H1 (cell line): ENCODE measurements around the gene RASGRP3. TPM values are rescaled to one million over a fixed set of nuclear protein-coding genes. Genes with fewer than 3 reads are reported as not detected.

ENCODE experiments used
- CTCF ChIA-PET: fragments of 300-600 bp; sonication (Branson Sonifier 250); formaldehyde crosslinking; loops from one replicate; lab custom pipeline; 2021; ENCODE audit not compliant: partially characterized antibody; lab: Charles Lee
- POLR2A ChIA-PET: fragments of 300-600 bp; sonication (Branson Sonifier 250); formaldehyde crosslinking; loops from one replicate; lab custom pipeline; 2021; ENCODE audit warnings: inconsistent platforms; ENCODE audit not compliant: partially characterized antibody; lab: Charles Lee
- DNase-seq, 2 experiments: peaks; one replicate each; pipeline versions ENCODE4 v3.0.0 to v3.0.0-alpha.2; 2010 to 2022; ENCODE audit warnings: low spot score in 2 of 2, low read depth in 1 of 2, mixed read lengths in 1 of 2
- FAIRE-seq: peaks from 2 replicates; lab custom pipeline; 2011; peaks lifted over from hg19 to GRCh38; lab: Jason Lieb, UNC
- H2AFZ ChIP-seq: 2 replicates; pipeline ENCODE4 v1.8.1; 2012; ENCODE audit warnings: low read length, inconsistent platforms
- H2AK5ac ChIP-seq: 2 replicates; pipeline ENCODE4 v1.6.1; 2013; ENCODE audit warnings: low read depth, low read length
- H2BK120ac ChIP-seq: replicated peaks from 2 replicates; pipeline ENCODE3; 2013; ENCODE audit warnings: low read depth, low read length, inconsistent platforms
- H2BK12ac ChIP-seq: 2 replicates; pipeline ENCODE4 v1.6.1; 2013; ENCODE audit warnings: low read depth, low read length
- H2BK15ac ChIP-seq: 2 replicates; pipeline ENCODE4 v1.6.1; 2013; ENCODE audit warnings: low read length
- H2BK20ac ChIP-seq: 2 replicates; pipeline ENCODE4 v1.6.1; 2013; ENCODE audit warnings: low read length
- H2BK5ac ChIP-seq: 2 replicates; pipeline ENCODE4 v1.6.1; 2013; ENCODE audit warnings: low read depth, low read length
- H3K14ac ChIP-seq: 2 replicates; pipeline ENCODE4 v1.6.1; 2013; ENCODE audit warnings: inconsistent platforms; ENCODE audit not compliant: insufficient read length
- H3K18ac ChIP-seq: 2 replicates; pipeline ENCODE4 v1.6.1; 2013; ENCODE audit warnings: low read length; ENCODE audit errors: extremely low read depth
- H3K23ac ChIP-seq: 2 replicates; pipeline ENCODE4 v1.6.1; 2013; ENCODE audit warnings: inconsistent platforms; ENCODE audit not compliant: insufficient read length
- H3K23me2 ChIP-seq: 2 replicates; pipeline ENCODE4 v1.6.1; 2013; ENCODE audit warnings: low read depth, low read length
- H3K27ac ChIP-seq: 2 replicates; pipeline ENCODE4 v1.6.1; 2011; ENCODE audit warnings: low read depth, low read length, inconsistent platforms
- H3K27me3 ChIP-seq, 4 experiments: replicated peaks in 1 of 4; 1 replicate in 1 of 4; 2 replicates in 3 of 4; pipeline versions ENCODE4 v1.6.1 to v1.8.1; 2011 to 2013; ENCODE audit warnings: low read length in 3 of 4, mild to moderate bottlenecking in 3 of 4, inconsistent platforms in 2 of 4, mixed read lengths in 2 of 4, moderate library complexity in 1 of 4; ENCODE audit not compliant: control insufficient read depth in 3 of 4, insufficient read depth in 3 of 4; ENCODE audit errors: extremely low read depth in 1 of 4
- H3K36me3 ChIP-seq, 4 experiments: 2 replicates each; pipeline versions ENCODE4 v1.6.1 to v1.8.1; 2011 to 2013; ENCODE audit warnings: mild to moderate bottlenecking in 4 of 4, low read length in 3 of 4, moderate library complexity in 2 of 4, control low read depth in 1 of 4, inconsistent platforms in 1 of 4; ENCODE audit not compliant: insufficient read depth in 4 of 4, control insufficient read depth in 2 of 4
- H3K4ac ChIP-seq: replicated peaks from 2 replicates; pipeline ENCODE3; 2013; ENCODE audit warnings: low read length, low read depth, mixed read lengths, inconsistent platforms; ENCODE audit not compliant: insufficient read length
- H3K4me1 ChIP-seq, 4 experiments: replicated peaks in 1 of 4; 1 replicate in 1 of 4; 2 replicates in 3 of 4; pipeline versions ENCODE4 v1.6.1 to v1.8.1; 2011 to 2013; ENCODE audit warnings: low read length in 3 of 4, inconsistent platforms in 2 of 4, mixed read lengths in 1 of 4; ENCODE audit not compliant: insufficient read depth in 4 of 4, control insufficient read depth in 3 of 4
- H3K4me2 ChIP-seq, 2 experiments: 2 replicates each; pipeline versions ENCODE4 v1.6.1 to v1.8.1; 2011 to 2013; ENCODE audit warnings: low read depth in 2 of 2, low read length in 2 of 2, control low read depth in 1 of 2, inconsistent platforms in 1 of 2, mild to moderate bottlenecking in 1 of 2; ENCODE audit not compliant: insufficient read depth in 1 of 2
- H3K4me3 ChIP-seq, 4 experiments: fragments of 200-600, 300-600 bp in 1 of 4; sonication (generic), shearing (Covaris generic), sonication (Bioruptor Twin) in 1 of 4; 2 replicates each; pipeline versions ENCODE4 v1.5.1 to v1.8.1; 2011 to 2016; ENCODE audit warnings: low read length in 4 of 4, low read depth in 3 of 4, control low read depth in 2 of 4, inconsistent platforms in 2 of 4, mild to moderate bottlenecking in 2 of 4, mixed read lengths in 1 of 4, moderate library complexity in 1 of 4; ENCODE audit not compliant: insufficient read depth in 2 of 4; ENCODE audit errors: extremely low read depth in 1 of 4
- H3K56ac ChIP-seq: replicated peaks from 2 replicates; pipeline ENCODE3; 2013; ENCODE audit warnings: low read depth, mild to moderate bottlenecking, mixed read lengths, low read length, inconsistent platforms; ENCODE audit not compliant: insufficient read length
- H3K79me1 ChIP-seq: 2 replicates; pipeline ENCODE4 v1.6.1; 2013; ENCODE audit warnings: low read depth, low read length, control low read depth
- H3K79me2 ChIP-seq, 2 experiments: 2 replicates each; pipeline versions ENCODE4 v1.6.1 to v1.8.1; 2012 to 2013; ENCODE audit warnings: low read length in 2 of 2, mild to moderate bottlenecking in 2 of 2, inconsistent platforms in 1 of 2; ENCODE audit not compliant: insufficient read depth in 2 of 2, control insufficient read depth in 1 of 2
- H3K9ac ChIP-seq, 4 experiments: replicated peaks in 1 of 4; 1 replicate in 1 of 4; 2 replicates in 3 of 4; pipeline versions ENCODE4 v1.6.1 to v1.8.1; 2011 to 2013; ENCODE audit warnings: low read depth in 3 of 4, low read length in 3 of 4, control low read depth in 2 of 4, mild to moderate bottlenecking in 2 of 4, moderate library complexity in 2 of 4, inconsistent platforms in 1 of 4; ENCODE audit errors: extremely low read depth in 1 of 4
- H3K9me3 ChIP-seq, 2 experiments: 2 replicates each; pipeline versions ENCODE4 v1.6.1 to v1.8.1; 2012 to 2013; ENCODE audit warnings: mild to moderate bottlenecking in 2 of 2, moderate library complexity in 2 of 2, control low read depth in 1 of 2, inconsistent platforms in 1 of 2, low read depth in 1 of 2, low read length in 1 of 2, mixed read lengths in 1 of 2; ENCODE audit not compliant: insufficient read depth in 2 of 2
- H4K20me1 ChIP-seq, 2 experiments: replicated peaks in 1 of 2; 2 replicates each; pipeline versions ENCODE3 to v1.8.1; 2011 to 2013; ENCODE audit warnings: inconsistent platforms in 2 of 2, low read length in 2 of 2, mild to moderate bottlenecking in 1 of 2; ENCODE audit not compliant: insufficient read depth in 2 of 2, control insufficient read depth in 1 of 2
- H4K5ac ChIP-seq: 2 replicates; pipeline ENCODE4 v1.6.1; 2013; ENCODE audit warnings: low read length, low read depth, mixed read lengths, inconsistent platforms; ENCODE audit not compliant: insufficient read length
- H4K8ac ChIP-seq: 2 replicates; pipeline ENCODE4 v1.8.0; 2013; ENCODE audit warnings: mild to moderate bottlenecking, moderate library complexity, low read length, inconsistent platforms; ENCODE audit not compliant: insufficient read depth; ENCODE audit errors: extremely low read depth
- H4K91ac ChIP-seq: replicated peaks from 2 replicates; pipeline ENCODE3; 2013; ENCODE audit warnings: low read length, mixed read lengths, inconsistent platforms; ENCODE audit not compliant: insufficient read length
- BRCA1 ChIP-seq: IDR thresholded peaks from 2 replicates; pipeline ENCODE4 v1.6.1; 2012; ENCODE audit warnings: low read depth, low read length, improper control_type of control experiment
- CTBP2 ChIP-seq: IDR thresholded peaks from 2 replicates; pipeline ENCODE4 v1.7.0; 2011; ENCODE audit warnings: borderline replicate concordance, mild to moderate bottlenecking, moderate library complexity, mixed read lengths, low read length; ENCODE audit not compliant: insufficient read depth, insufficient read length
- KDM1A ChIP-seq: fragments of 200-600, 300-600 bp; sonication (generic); IDR thresholded peaks from 2 replicates; pipeline ENCODE4 v1.7.1; 2016; ENCODE audit warnings: mild to moderate bottlenecking, low read length, borderline replicate concordance
- KDM4A ChIP-seq: IDR thresholded peaks from one replicate; pipeline ENCODE4 v1.7.1; 2012; ENCODE audit warnings: low read depth, mild to moderate bottlenecking, moderate library complexity, low read length, inconsistent platforms; ENCODE audit not compliant: severe bottlenecking
- KDM5A ChIP-seq: fragments of 200-600 bp; IDR thresholded peaks from 2 replicates; pipeline ENCODE4 v1.7.1; 2012; ENCODE audit warnings: mild to moderate bottlenecking, low read length, inconsistent platforms, mixed read lengths
- SP1 ChIP-seq: IDR thresholded peaks from 2 replicates; pipeline ENCODE4 v1.6.1; 2011; ENCODE audit warnings: low read depth, low read length
- SP4 ChIP-seq: IDR thresholded peaks from 2 replicates; pipeline ENCODE4 v1.6.1; 2012; ENCODE audit warnings: low read length, inconsistent platforms
- TEAD4 ChIP-seq: IDR thresholded peaks from 2 replicates; pipeline ENCODE4 v1.6.1; 2012; ENCODE audit warnings: low read depth, low read length, inconsistent platforms, mixed read lengths
- YY1 ChIP-seq: IDR thresholded peaks from 2 replicates; pipeline ENCODE4 v1.6.1; 2011; ENCODE audit warnings: low read depth, mild to moderate bottlenecking, low read length
- WGBS, 2 experiments: shearing (Covaris generic) in 1 of 2; methylation state at CpG; one replicate each; pipeline versions ENCODE4 v1.1.6 to v1.1.7; 2013 to 2015; ENCODE audit warnings: low lambda C conversion rate in 2 of 2, mixed read lengths in 2 of 2, inconsistent platforms in 1 of 2, low coverage in 1 of 2, missing lambda C conversion rate in 1 of 2; ENCODE audit not compliant: insufficient replicate concordance in 2 of 2, insufficient coverage in 1 of 2, insufficient read length in 1 of 2; ENCODE audit errors: extremely low coverage in 1 of 2, missing lambda C conversion rate in 1 of 2; 5-methylcytosine and 5-hydroxymethylcytosine counted together
- polyA plus RNA-seq, 7 experiments: library from polyadenylated mRNA; depleted of rRNA in 3 of 7; stranded (reverse) in 5 of 7; unstranded in 2 of 7; fragments of >200 nt in 5 of 7; fragments of 200-250 nt in 2 of 7; gene quantifications; 1 replicate in 5 of 7; 2 replicates in 1 of 7; 4 replicates in 1 of 7; pipeline versions ENCODE4 v1.2.1 to v1.2.3, GENCODE V29; 2011 to 2013; ENCODE audit warnings: missing spikeins in 2 of 7, mixed read lengths in 2 of 7
- total RNA-seq: library from RNA; stranded (reverse); fragmentation: NEBNext Ultra II Directional; extraction: Animal tissue kit (Norgen Biotek cat#: 25700); gene quantifications from 2 replicates; pipeline ENCODE4 v1.2.1, GENCODE V29; 2021
- TF ChIP-seq, protein P1 (sequence below), 3 experiments: IDR thresholded peaks; 1 replicate in 2 of 3; 2 replicates in 1 of 3; pipeline versions ENCODE4 v1.5.1 to v1.6.1; 2011; ENCODE audit warnings: low read length in 3 of 3, mild to moderate bottlenecking in 3 of 3, inconsistent platforms in 2 of 3, low read depth in 1 of 3, moderate library complexity in 1 of 3; ENCODE audit not compliant: insufficient read depth in 1 of 3; ENCODE audit errors: control extremely low read depth in 1 of 3

RASGRP3 gene
- total and polyA plus RNA-seq, 2 of the 8 experiments (the other 6 are each of a cell fraction or from before 2014, with no cell fraction given) = 0.06 TPM; not detected in 1

DNA sequence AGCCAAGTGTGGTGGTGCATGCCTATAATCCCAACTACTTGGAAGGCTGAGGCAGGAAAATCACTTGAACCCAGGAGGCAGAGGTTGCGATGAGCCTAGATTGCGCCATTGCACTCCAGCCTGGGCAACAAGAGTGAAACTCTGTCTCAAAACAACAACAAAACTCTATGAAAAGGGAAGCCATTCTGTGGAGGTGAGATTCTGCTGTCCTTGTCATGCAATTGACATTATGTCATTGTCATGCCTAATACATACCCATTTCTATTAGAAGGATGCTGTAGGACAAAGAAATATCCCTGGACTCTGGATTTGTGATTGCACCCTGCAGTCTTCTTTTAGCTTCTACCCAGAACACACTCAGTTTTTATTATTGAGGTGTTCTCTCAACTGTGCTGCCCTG is 8.6 kb downstream of the RASGRP3 start:
- no peaks in the 10 kb centered on the region for H3K4me1 ChIP-seq
- no peaks in the 10 kb centered on the region for H4K20me1 ChIP-seq
- no peak overlapping the region for H2BK12ac ChIP-seq
- no peak overlapping the region for H4K91ac ChIP-seq
- WGBS, 2 experiments = 100% methylated on average over 2 of the region's 2 CpGs; no CpG with 5 or more reads in 1 of the 2 experiments
- TF ChIP-seq TEAD4 = no peak
- TF ChIP-seq, protein P1, sequence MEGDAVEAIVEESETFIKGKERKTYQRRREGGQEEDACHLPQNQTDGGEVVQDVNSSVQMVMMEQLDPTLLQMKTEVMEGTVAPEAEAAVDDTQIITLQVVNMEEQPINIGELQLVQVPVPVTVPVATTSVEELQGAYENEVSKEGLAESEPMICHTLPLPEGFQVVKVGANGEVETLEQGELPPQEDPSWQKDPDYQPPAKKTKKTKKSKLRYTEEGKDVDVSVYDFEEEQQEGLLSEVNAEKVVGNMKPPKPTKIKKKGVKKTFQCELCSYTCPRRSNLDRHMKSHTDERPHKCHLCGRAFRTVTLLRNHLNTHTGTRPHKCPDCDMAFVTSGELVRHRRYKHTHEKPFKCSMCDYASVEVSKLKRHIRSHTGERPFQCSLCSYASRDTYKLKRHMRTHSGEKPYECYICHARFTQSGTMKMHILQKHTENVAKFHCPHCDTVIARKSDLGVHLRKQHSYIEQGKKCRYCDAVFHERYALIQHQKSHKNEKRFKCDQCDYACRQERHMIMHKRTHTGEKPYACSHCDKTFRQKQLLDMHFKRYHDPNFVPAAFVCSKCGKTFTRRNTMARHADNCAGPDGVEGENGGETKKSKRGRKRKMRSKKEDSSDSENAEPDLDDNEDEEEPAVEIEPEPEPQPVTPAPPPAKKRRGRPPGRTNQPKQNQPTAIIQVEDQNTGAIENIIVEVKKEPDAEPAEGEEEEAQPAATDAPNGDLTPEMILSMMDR (IDR thresholded peaks at IDR 0.05; ENCODE audit: control extremely low read depth in 1 of 3, insufficient read depth in 1 of 3, low read depth in 1 of 3, low read length in 3 of 3) = no peak
- TF ChIP-seq SP4 = no peak
- TF ChIP-seq SP1 = no peak
- no peak for TF ChIP-seq YY1
- no peak for TF ChIP-seq KDM4A
- TF ChIP-seq CTBP2 = no peak
- no peak for TF ChIP-seq KDM1A
- TF ChIP-seq KDM5A = no peak
- no peak for TF ChIP-seq BRCA1
- H3K27me3 ChIP-seq = no peaks in the 10 kb centered on the region
- no peak overlapping the region for H2BK20ac ChIP-seq
- H2BK15ac ChIP-seq = no peak overlapping the region
- no peak overlapping the region for H3K4me2 ChIP-seq
- no peaks in the 10 kb centered on the region for H3K23me2 ChIP-seq
- H3K23ac ChIP-seq = no peak overlapping the region
- ChIA-PET CTCF (interaction anchor here (1.2 kb wide), 1 partner anchor 9 kb away, joined by 4 read pairs; no protein-coding TSS in a partner anchor), POLR2A (no interaction called here)
- FAIRE-seq (no peak), DNase-seq (no peak)
- H2AK5ac ChIP-seq = no peak overlapping the region
- no peak overlapping the region for H2AFZ ChIP-seq
- H3K79me2 ChIP-seq = no peaks in the 10 kb centered on the region
- no peak overlapping the region for H3K18ac ChIP-seq
- no peak overlapping the region for H4K5ac ChIP-seq
- no peak overlapping the region for H3K14ac ChIP-seq
- H3K56ac ChIP-seq = no peak overlapping the region
- no peak overlapping the region for H2BK120ac ChIP-seq
- H3K27ac ChIP-seq = no peak overlapping the region
- no peak overlapping the region for H3K4ac ChIP-seq
- no peaks in the 10 kb centered on the region for H3K79me1 ChIP-seq
- no peak overlapping the region for H3K9ac ChIP-seq
- H3K4me3 ChIP-seq = no peak overlapping the region
- no peak overlapping the region for H2BK5ac ChIP-seq
- no peak overlapping the region for H4K8ac ChIP-seq
- H3K36me3 ChIP-seq = no peaks in the 10 kb centered on the region
- H3K9me3 ChIP-seq = peaks cover 3 to 8% of the 10 kb centered on the region in 2 experiments; a peak in 3 of 4 replicates
